Neural cell (in vitro differentiated cells): ENCODE measurements around the gene NELFE. TPM values are rescaled to one million over a fixed set of nuclear protein-coding genes. Genes with fewer than 3 reads are reported as not detected.

Experiments
- H2AFZ ChIP-seq: fragments of 200-600, 300-800 bp; sonication (generic), shearing (Covaris generic); 2 replicates; pipeline ENCODE4 v1.6.0; 2014; ENCODE audit warnings: low read depth, mild to moderate bottlenecking, antibody characterized with exemption, low read length, moderate library complexity
- H3F3A ChIP-seq: fragments of 200-600 bp; shearing (Covaris generic); 2 replicates; pipeline ENCODE4 v1.6.1; 2016; ENCODE audit warnings: mild to moderate bottlenecking, moderate library complexity, mixed read lengths, antibody characterized with exemption, low read length; ENCODE audit not compliant: insufficient read depth, poor library complexity, severe bottlenecking
- H3K27ac ChIP-seq: fragments of 200-600, 300-800 bp; sonication (generic), shearing (Covaris generic); 2 replicates; pipeline ENCODE4 v1.5.1; 2014; ENCODE audit warnings: mild to moderate bottlenecking, low read length, moderate library complexity
- H3K27me3 ChIP-seq: fragments of 300-800, 200-600 bp; sonication (generic), shearing (Covaris generic); 2 replicates; pipeline ENCODE4 v1.6.0; 2014; ENCODE audit warnings: mild to moderate bottlenecking, low read depth, low read length, moderate library complexity; ENCODE audit not compliant: insufficient read depth
- H3K36me3 ChIP-seq: fragments of 300-800, 200-600 bp; sonication (generic), shearing (Covaris generic); 2 replicates; pipeline ENCODE4 v1.5.1; 2014; ENCODE audit warnings: mild to moderate bottlenecking, antibody characterized with exemption, low read length, moderate library complexity; ENCODE audit not compliant: insufficient read depth
- H3K4me2 ChIP-seq: fragments of 300-800, 200-600 bp; sonication (generic), shearing (Covaris generic); 2 replicates; pipeline ENCODE4 v1.6.0; 2014; ENCODE audit warnings: mild to moderate bottlenecking, low read length
- H3K4me3 ChIP-seq: fragments of 300-800, 200-600 bp; sonication (generic), shearing (Covaris generic); 2 replicates; pipeline ENCODE4 v1.5.1; 2014; ENCODE audit warnings: mild to moderate bottlenecking, low read length, moderate library complexity
- H3K79me2 ChIP-seq: fragments of 200-600 bp; shearing (Covaris generic); replicated peaks from 2 replicates; pipeline ENCODE4 v1.6.0; 2014; ENCODE audit warnings: mild to moderate bottlenecking, low read length, moderate library complexity; ENCODE audit not compliant: insufficient read depth
- H3K9ac ChIP-seq: fragments of 300-800, 200-600 bp; sonication (generic), shearing (Covaris generic); 2 replicates; pipeline ENCODE4 v1.6.1; 2016; ENCODE audit warnings: mild to moderate bottlenecking, low read length, mixed read lengths
- H3K9me2 ChIP-seq: fragments of 200-600 bp; shearing (Covaris generic); 2 replicates; pipeline ENCODE4 v1.6.1; 2016; ENCODE audit warnings: mild to moderate bottlenecking, low read length, mixed read lengths; ENCODE audit not compliant: insufficient read depth
- H3K9me3 ChIP-seq: fragments of 200-600, 300-800 bp; sonication (generic), shearing (Covaris generic); 2 replicates; pipeline ENCODE4 v1.6.1; 2016; ENCODE audit warnings: mild to moderate bottlenecking, mixed run types, low read length, moderate library complexity, mixed read lengths
- H4K20me1 ChIP-seq: fragments of 200-600 bp; shearing (Covaris generic); 2 replicates; pipeline ENCODE4 v1.6.1; 2016; ENCODE audit warnings: mild to moderate bottlenecking, mixed run types; ENCODE audit not compliant: insufficient read depth
- CTCF ChIP-seq: fragments of 450-650 bp; IDR thresholded peaks from 2 replicates; pipeline ENCODE4 v1.5.1; 2014; ENCODE audit warnings: antibody characterized with exemption, mild to moderate bottlenecking, moderate library complexity; ENCODE audit not compliant: poor library complexity, severe bottlenecking
- EP300 ChIP-seq: fragments of 450-650 bp; conservative IDR thresholded peaks from 2 replicates; pipeline ENCODE4 v1.6.1; 2014; ENCODE audit warnings: antibody characterized with exemption, mild to moderate bottlenecking, moderate library complexity; ENCODE audit not compliant: poor library complexity, severe bottlenecking
- EZH2 ChIP-seq: fragments of 200-600, 300-800 bp; shearing (Covaris generic), sonication (generic); IDR thresholded peaks from 2 replicates; pipeline ENCODE4 v1.6.1; 2014; ENCODE audit warnings: antibody characterized with exemption, low read length, borderline replicate concordance, mild to moderate bottlenecking; ENCODE audit not compliant: insufficient read depth, poor library complexity, severe bottlenecking
- MXI1 ChIP-seq: fragments of 450-650 bp; conservative IDR thresholded peaks from 2 replicates; pipeline ENCODE4 v1.6.1; 2014; ENCODE audit warnings: antibody characterized with exemption, mild to moderate bottlenecking; ENCODE audit not compliant: poor library complexity, severe bottlenecking
- POLR2AphosphoS5 ChIP-seq: IDR thresholded peaks from 2 replicates; pipeline ENCODE4 v1.6.1; 2012
- RAD21 ChIP-seq: fragments of 450-650 bp; conservative IDR thresholded peaks from 2 replicates; pipeline ENCODE4 v1.6.1; 2014; ENCODE audit warnings: antibody characterized with exemption, mild to moderate bottlenecking, moderate library complexity
- REST ChIP-seq: IDR thresholded peaks from 2 replicates; pipeline ENCODE4 v1.6.1; 2012; ENCODE audit warnings: borderline replicate concordance
- SMC3 ChIP-seq: fragments of 450-650 bp; conservative IDR thresholded peaks from 2 replicates; pipeline ENCODE4 v1.6.1; 2014; ENCODE audit warnings: antibody characterized with exemption, mild to moderate bottlenecking, moderate library complexity; ENCODE audit not compliant: poor library complexity
- TAF1 ChIP-seq: IDR thresholded peaks from 2 replicates; pipeline ENCODE4 v1.6.1; 2012; ENCODE audit warnings: low read depth
- polyA plus RNA-seq: library from polyadenylated mRNA; depleted of rRNA; stranded (reverse); fragments of >200 nt; gene quantifications from 2 replicates; pipeline ENCODE4 v1.2.3, GENCODE V29; 2014

NELFE gene
- polyA plus RNA-seq, 1 donor from 2014 or later, result 103 TPM

GRCh38 chr6:31922942-31923341, 35.8 kb downstream of the NELFE start:
- H3K4me3 ChIP-seq, result no peak overlapping the region
- no peaks in the 10 kb centered on the region for H3K79me2 ChIP-seq
- no peaks in the 10 kb centered on the region for H3K9me2 ChIP-seq
- H3K27ac ChIP-seq, result no peak overlapping the region
- H3F3A ChIP-seq, result no peaks in the 10 kb centered on the region
- H3K27me3 ChIP-seq, result no peaks in the 10 kb centered on the region
- H3K4me2 ChIP-seq, result no peak overlapping the region
- no peaks in the 10 kb centered on the region for H3K36me3 ChIP-seq
- no peak overlapping the region for H2AFZ ChIP-seq
- no peak for TF ChIP-seq MXI1
- no peak for TF ChIP-seq EP300
- TF ChIP-seq CTCF, result no peak
- no peak for TF ChIP-seq SMC3
- no peak for TF ChIP-seq RAD21
- TF ChIP-seq REST, result no peak
- TF ChIP-seq EZH2, result no peak
- no peak for TF ChIP-seq TAF1
- no peak for TF ChIP-seq POLR2AphosphoS5
- no peaks in the 10 kb centered on the region for H3K9me3 ChIP-seq
- no peak overlapping the region for H3K9ac ChIP-seq
- H4K20me1 ChIP-seq, result no peaks in the 10 kb centered on the region

- no peaks in the 10 kb centered on the region for H4K20me1 ChIP-seq
- no peak overlapping the region for H3K9ac ChIP-seq
- no peaks in the 10 kb centered on the region for H3K79me2 ChIP-seq
- no peak overlapping the region for H2AFZ ChIP-seq
- TF ChIP-seq POLR2AphosphoS5, result no peak
- no peak overlapping the region for H3K4me3 ChIP-seq
- no peaks in the 10 kb centered on the region for H3F3A ChIP-seq
- H3K36me3 ChIP-seq, result no peaks in the 10 kb centered on the region
- no peaks in the 10 kb centered on the region for H3K9me2 ChIP-seq
- H3K4me2 ChIP-seq, result no peak overlapping the region
- H3K9me3 ChIP-seq, result no peaks in the 10 kb centered on the region
- H3K27me3 ChIP-seq, result no peaks in the 10 kb centered on the region
- H3K27ac ChIP-seq, result no peak overlapping the region
These were observed 38.0 kb downstream of the NELFE start for GRCh38 chr6:31920811-31921210.

- no peak overlapping the region for H3K4me2 ChIP-seq
- H3K36me3 ChIP-seq, result no peaks in the 10 kb centered on the region
- no peak overlapping the region for H3K4me3 ChIP-seq
- H3K27me3 ChIP-seq, result no peaks in the 10 kb centered on the region
- H3K9ac ChIP-seq, result no peak overlapping the region
- no peaks in the 10 kb centered on the region for H4K20me1 ChIP-seq
- H3K27ac ChIP-seq, result no peak overlapping the region
- no peak overlapping the region for H2AFZ ChIP-seq
- no peaks in the 10 kb centered on the region for H3F3A ChIP-seq
- H3K79me2 ChIP-seq, result no peaks in the 10 kb centered on the region
- no peaks in the 10 kb centered on the region for H3K9me3 ChIP-seq
- no peaks in the 10 kb centered on the region for H3K9me2 ChIP-seq
- TF ChIP-seq EP300 (no peak), MXI1 (no peak), TAF1 (no peak), EZH2 (no peak), REST (no peak), RAD21 (no peak), SMC3 (no peak), POLR2AphosphoS5 (no peak), CTCF (no peak)
These were observed 39.0 kb downstream of the NELFE start for GRCh38 chr6:31919624-31920303.
